HK-2 (cell line): ENCODE measurements around the gene ALPP.
"Not testable (repeated sequence)": the region's sequence is repeated elsewhere in the genome, so short reads cannot be mapped to it uniquely, and the experiment has no call there.

Experiments
- DNase-seq: peaks from one replicate; pipeline ENCODE4 v3.0.0-alpha.2; 2018; ENCODE audit not compliant: unreplicated experiment

Gene ALPP

GRCh38 chr2:232378735-232379151, at the start of gene ALPP:
Gene ALPP (plus strand): TSS chr2:232378751. CDS start chr2:232378803, 52 bp downstream.
- not testable (repeated sequence) for DNase-seq

DNA sequence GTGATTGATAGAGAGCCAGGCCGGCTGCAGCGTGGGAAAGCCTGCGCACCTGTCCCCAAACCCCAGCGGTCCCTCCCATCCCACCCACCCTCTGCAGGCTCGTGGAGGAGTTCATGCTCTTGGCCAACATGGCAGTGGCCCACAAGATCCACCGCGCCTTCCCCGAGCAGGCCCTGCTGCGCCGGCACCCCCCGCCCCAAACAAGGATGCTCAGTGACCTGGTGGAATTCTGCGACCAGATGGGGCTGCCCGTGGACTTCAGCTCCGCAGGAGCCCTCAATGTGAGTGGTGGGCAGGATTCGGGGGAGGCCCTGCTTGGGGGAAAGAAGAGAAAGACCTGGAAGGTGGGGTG, 48.9 kb upstream of the ALPP start:
- no peak for DNase-seq

DNA sequence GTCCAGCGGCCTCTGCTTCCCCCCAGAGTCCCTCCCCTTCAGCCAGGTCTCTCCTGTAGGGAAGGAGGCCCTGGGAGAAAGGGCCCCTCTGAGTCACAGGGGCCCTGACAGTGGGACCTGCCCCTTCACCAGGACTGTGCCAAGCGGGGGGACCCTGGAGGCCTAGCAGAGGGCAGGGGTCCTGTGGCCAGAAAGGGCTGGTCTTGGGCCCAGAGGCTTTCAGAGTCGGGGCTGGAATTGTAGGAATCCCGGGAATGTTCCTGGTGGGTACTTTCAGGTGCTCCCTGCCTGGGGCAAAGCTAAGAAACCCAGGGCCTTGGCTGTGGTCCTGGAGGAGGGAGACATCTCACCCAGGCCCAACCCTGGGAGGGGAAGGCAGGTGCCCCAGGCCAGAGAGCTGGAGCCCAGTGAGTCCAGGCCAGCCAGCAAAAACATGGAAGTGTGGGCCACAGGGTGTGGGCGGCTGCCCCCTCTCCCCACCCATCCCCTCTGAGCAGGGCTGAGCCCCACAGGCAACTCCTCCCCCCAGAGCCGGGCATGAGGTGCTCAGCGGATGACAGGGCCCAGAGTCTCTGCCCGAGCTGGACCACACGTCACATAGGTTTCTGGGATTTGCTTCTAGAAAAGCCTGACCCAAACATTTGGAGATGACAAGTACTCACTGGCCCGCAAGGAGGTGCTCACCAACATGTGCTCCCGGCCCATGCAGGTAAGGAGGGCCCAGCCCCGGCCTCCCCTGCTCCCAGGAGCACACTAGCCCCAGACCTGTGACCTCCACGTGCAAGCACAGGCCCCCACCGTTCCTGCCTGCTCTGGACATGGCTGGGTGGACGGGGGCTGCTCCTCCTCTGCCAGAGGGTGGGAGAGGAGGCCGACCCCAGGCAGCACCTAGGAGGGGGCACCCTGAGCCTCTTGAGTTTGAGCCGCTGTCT, 48.2 kb upstream of the ALPP start:
- DNase-seq: no peak

DNA sequence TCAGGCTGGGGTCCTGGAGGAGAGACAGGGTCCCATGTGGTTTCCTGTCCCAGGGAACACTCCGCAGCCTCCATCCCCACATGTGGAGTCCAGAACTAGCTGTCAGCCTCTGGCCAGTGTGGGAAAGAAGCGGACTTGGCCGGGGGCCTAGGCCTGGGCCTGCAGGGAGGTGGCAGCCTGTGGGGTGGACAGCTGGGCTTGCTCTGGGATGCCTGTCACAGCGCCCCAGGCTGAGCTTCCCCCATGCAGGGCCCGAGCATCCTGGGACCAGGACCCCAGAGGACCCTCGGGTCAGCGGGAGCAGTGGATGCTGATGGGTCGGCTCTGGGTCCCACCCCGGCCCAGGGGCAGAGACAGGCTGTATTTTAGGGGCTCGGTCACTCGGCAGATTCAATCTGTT, 47.5 kb upstream of the ALPP start:
- DNase-seq: not testable (repeated sequence)

DNA sequence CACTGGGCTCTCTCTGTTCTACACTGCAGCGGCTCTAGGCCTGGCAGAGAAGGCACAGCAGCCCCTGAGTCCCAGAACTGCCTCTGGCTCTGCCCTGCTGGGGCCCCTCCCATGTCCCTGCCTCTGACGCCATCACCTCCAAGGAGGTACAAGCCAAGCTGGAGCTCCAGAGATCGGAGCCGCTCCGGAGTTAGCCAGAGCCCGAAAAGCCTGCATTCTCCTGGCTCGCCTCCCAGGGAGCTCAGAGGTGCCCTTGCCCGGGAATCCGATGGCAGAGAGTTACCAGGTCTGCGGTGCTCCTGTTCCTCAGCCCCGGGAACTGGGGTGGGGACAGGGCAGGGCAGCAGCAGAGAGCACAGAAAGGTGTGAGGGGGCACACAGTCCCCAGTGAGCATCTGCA, 46.9 kb upstream of the ALPP start:
- not testable (repeated sequence) for DNase-seq

GRCh38 chr2:232332244-232332939, 46.2 kb upstream of the ALPP start:
- DNase-seq: not testable (repeated sequence)

DNA sequence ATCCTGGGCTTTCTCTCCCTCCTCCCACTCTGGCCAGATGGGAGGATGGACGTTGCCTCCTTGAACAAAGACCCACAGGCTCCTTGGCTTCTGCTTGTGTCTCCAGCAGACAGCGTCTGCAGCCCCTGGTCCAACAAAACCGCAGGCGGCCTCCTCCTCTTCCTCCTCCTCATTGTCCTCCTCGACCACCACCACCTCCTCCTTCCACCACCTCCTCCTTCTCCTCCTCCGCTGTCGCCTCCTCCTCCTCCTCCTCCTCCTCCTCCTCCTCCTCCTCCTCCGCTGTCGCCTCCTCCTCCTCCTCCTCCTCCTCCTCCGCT, 45.7 kb upstream of the ALPP start:
- DNase-seq: no peak

- no peak for DNase-seq
Observed at GRCh38 chr2:232333361-232334135, 45.0 kb upstream of the ALPP start.

DNA sequence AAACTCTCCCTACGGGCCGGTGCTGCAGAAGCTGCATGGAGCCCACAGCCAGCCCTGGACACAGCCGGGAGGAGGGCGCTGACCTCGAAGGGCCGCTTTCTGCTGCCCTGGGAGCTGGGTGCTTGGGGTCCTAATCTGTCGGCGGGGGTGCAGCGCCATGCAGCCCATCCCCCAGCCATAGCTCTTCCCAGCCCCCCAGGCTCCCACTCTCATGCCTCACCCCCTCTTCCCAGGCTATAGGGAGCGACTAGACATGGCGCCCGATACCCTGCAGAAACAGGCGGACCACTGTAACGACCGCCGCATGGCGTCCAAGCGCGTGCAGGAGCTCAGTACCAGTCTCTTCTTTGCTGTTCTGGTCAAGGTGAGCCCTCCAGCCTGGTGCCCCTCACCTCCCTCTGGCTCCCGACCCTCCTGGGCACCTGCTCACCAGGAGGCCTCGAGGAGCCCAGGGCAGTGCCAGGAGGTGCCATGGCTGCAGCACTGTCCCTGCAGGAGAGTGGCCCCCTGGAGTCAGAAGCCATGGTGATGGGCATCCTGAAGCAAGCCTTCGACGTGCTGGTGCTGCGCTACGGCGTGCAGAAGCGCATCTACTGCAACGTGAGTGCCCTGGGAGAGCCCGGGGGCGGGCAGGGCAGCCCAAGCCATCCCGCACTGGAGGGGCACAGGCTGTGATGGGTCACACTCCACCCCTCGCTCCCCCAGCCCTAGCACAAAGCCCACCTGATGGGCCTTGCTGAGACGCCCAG, 44.2 kb upstream of the ALPP start:
- not testable (repeated sequence) for DNase-seq

DNA sequence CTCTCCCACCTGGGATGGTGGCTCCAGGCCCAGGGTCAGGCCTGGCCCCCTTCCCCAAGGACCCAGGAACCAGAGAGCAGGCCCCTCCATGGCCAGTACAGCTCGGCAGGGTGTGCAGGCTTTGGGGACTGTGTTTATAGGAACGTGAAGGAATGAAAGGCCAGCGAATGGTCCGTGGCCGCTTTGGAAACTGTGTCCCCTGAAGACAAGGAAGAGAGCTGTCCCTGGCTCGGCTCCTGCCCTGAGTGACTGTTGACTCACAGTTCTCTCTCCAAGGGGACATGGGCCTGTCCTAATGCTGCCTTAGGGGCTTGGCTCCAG, 43.7 kb upstream of the ALPP start:
- not testable (repeated sequence) for DNase-seq

GRCh38 chr2:232335206-232335858, 43.2 kb upstream of the ALPP start:
- not testable (repeated sequence) for DNase-seq

DNA sequence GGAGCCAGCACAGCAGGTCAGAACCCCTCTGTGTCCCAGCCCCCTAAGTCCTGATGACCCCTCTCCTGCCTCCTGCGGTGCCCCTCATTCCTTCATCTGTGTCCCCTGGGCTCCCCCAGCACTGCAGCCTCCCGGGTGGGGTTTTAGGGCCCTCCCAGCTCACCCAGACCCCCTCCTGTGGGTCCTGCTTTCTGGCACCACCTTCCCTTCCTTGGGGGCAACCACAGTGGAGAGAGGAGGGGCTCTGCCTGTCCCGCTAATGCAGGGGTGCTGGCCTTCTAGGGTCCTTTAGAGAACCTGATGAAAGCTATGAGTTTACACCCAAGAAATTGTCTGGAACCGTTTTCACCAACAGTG, 42.7 kb upstream of the ALPP start:
- no peak for DNase-seq

DNA sequence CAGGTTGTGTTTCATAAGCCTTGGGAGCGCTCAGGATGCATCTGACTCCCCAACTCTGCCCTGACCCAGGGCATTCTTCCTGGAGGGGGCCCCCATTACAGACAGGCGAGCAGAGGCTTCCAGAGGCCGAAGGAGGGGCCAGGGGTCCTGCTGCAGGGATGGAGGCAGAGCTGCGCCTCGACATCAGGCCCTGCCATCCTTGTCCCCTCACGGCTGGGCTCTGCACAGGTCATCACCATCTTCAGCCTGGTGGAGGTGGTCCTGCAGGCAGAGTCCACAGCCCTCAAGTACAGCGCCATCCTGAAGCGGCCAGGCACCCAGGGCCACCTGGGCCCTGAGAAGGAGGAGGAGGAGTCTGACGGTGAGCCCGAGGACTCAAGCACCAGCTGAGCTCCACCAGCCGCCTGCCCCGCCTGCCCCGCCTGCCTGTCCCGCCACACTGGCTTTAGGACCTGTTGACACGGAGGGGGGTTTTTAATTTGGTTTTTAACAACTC, 42.3 kb upstream of the ALPP start:
- DNase-seq: no peak

DNA sequence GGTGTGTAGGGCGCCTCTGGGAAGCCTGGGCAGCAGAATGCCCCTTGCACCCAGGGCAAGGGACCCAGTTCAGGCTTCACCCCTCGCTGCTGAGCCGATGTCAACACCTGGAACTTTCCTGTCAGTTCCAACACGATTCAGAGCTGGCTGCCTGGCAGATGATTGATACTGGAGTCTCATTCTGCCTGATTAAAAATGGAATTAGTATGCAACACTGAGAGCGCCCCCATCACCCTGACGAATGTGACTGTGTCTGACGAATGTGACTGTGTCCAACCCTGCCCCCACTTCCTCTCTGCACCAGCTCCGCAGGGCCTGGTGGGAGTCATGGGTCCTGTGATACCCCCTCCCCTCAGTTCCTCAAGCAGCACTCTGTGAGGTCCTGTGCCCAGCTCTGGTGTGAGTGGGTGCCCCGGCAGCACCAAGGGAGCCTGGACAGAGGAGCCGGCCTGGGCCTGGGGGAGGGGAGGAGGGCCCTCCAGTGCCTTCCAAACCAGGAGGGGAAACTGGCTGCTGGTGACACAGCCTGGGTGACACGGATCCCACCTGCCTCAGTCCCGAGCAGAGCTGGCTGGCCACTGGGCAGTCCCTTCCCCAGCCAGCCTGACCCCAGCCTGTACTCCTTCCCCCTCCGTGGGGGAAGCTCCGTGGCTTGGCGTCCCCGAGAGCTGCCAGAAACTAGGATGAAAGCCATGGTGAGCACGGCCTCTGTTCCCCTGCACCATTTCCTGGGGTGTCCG, 41.4 kb upstream of the ALPP start:
- DNase-seq: no peak

DNA sequence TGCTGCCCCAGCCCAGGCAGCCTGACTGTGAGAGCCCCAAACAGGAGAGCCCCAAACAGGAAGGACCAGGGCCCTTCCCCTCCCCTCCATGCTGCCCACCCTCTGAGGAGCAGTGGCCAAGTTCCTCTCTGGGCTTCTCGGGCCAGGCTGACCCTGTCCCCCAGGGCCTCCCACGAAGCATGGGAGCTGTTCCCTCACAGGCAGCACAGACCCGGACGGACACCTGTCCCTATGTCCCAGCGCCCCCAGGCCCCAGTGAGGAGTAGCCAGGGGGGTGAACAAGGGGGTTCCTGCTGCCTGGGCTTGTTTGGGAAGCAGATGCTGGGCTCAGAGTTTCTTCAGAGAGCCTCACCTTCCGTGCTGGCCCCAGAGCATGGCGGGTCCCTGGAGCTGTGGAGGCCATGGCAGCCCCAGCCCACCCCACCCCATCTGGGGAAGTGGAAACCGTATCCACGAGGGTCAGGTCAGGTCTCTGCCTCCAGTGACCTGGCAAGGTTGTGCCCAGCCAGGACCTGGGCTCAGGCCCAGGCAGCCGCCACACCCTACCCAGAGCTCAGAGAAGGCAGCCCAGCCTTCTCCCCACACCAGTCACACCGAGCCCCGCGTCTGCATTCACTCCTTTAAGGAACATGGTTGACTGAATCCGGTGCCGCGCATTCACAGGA, 40.3 kb upstream of the ALPP start:
- not testable (repeated sequence) for DNase-seq

DNA sequence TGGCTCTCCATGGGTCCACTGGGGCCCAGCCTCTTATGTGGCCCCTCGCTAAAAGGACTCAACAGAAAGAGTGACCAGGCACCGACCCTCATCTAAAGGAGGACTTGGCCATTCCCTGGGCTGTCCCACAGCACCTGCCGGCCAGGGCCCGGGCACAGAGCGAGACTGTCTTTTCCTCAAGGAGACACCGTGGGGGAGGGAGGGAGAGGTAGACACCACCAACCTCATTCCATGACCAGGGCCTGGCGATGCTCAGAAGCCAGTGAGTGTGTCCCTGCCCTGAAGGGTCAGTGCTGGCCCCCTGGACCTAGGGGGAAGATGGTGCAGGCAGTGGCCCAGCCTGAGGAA, 39.8 kb upstream of the ALPP start:
- no peak for DNase-seq

GRCh38 chr2:232339121-232340081, 39.1 kb upstream of the ALPP start:
- DNase-seq: no peak

- no peak for DNase-seq
Observed at GRCh38 chr2:232340171-232340935, 38.2 kb upstream of the ALPP start.
